ENCODE measurements around the gene POU4F3.

The POU4F3 gene

DNA sequence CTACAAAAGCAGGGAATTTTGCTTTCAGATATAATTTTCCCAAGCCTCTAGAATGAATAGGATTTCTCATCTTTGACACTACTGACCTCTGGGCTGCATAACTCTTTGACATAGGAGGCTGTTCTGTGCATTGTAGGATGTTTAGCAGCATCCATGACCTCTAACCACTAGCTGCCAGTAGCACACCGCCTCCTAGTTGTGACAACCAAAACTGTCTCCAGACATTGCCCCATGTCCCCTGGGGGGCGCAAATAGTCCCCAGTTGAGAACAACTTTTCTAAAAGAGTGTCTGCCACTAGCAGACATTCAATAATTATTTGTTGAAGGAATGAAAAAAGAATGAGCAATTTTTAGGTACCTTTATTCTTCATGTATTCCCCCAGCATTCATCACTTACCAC, 51.8 kb downstream of the POU4F3 start:
- no peak for DNase-seq (ENCODE audit: low read depth)
- peak; percentile 20; the same call in 1 of the 2 replicates for TF ChIP-seq CTCF (IDR thresholded peaks at IDR 0.05; ENCODE audit: control insufficient read depth, extremely low read depth, insufficient read depth)
- H3K4me3 ChIP-seq (ENCODE audit: low read depth, low read length), result no peak overlapping the region
